HEK293 (cell line): ENCODE results near the gene FUCA1.
"Not testable (repeated sequence)": the region's sequence is repeated elsewhere in the genome, so short reads cannot be mapped to it uniquely, and the experiment has no call there.

Experiments
- CTCF ChIA-PET: fragments of 350-600 bp; formaldehyde crosslinking; extraction: SDS; loops from one replicate; lab custom pipeline; 2021; ENCODE audit warnings: antibody characterized with exemption; lab: Yijun Ruan, JAX
- POLR2A ChIA-PET: fragments of 300-600 bp; formaldehyde crosslinking; extraction: SDS; loops from one replicate; lab custom pipeline; 2020; ENCODE audit warnings: antibody characterized with exemption, inconsistent platforms; lab: Yijun Ruan, JAX
- H3K27ac ChIP-seq: fragments of 200-500 bp; sonication (Bioruptor generic); 2 replicates; pipeline ENCODE4 v1.5.1; 2014; ENCODE audit warnings: low read depth, low read length, control low read depth, inconsistent platforms; ENCODE audit errors: extremely low read depth
- H3K36me3 ChIP-seq, 2 experiments: fragments of 200-500 bp in 1 of 2; sonication (Bioruptor generic) in 1 of 2; 1 replicate in 1 of 2; 2 replicates in 1 of 2; pipeline ENCODE4 v1.5.1; 2014 to 2017; ENCODE audit warnings: inconsistent platforms in 2 of 2, low read length in 2 of 2; ENCODE audit not compliant: control insufficient read depth in 2 of 2, insufficient read depth in 1 of 2
- H3K4me1 ChIP-seq: fragments of 200-500 bp; sonication (Bioruptor generic); 2 replicates; pipeline ENCODE4 v1.5.1; 2014; ENCODE audit warnings: mild to moderate bottlenecking, low read length, inconsistent platforms; ENCODE audit not compliant: control insufficient read depth, insufficient read depth
- H3K4me3 ChIP-seq: 2 replicates; pipeline ENCODE4 v1.5.1; 2011; ENCODE audit warnings: low read depth, mild to moderate bottlenecking, control low read depth, low read length, moderate library complexity
- H3K9me3 ChIP-seq: fragments of 200-500 bp; sonication (Bioruptor generic); 2 replicates; pipeline ENCODE4 v1.5.1; 2014; ENCODE audit warnings: low read depth, low read length, inconsistent platforms; ENCODE audit not compliant: control insufficient read depth, insufficient read depth
- AEBP2 ChIP-seq: fragments of 450-650 bp; formaldehyde crosslinking; IDR thresholded peaks from 2 replicates; pipeline ENCODE4 v1.5.1; 2016; ENCODE audit warnings: missing biosample characterization, missing genetic modification characterization, borderline replicate concordance
- BCL11A ChIP-seq: fragments of 450-650 bp; formaldehyde crosslinking; IDR thresholded peaks from 2 replicates; pipeline ENCODE4 v1.5.1; 2016; ENCODE audit warnings: low read depth, missing biosample characterization, missing genetic modification characterization
- CTCF ChIP-seq: fragments of 450-650 bp; formaldehyde crosslinking; IDR thresholded peaks from 2 replicates; pipeline ENCODE4 v1.5.1; 2016; ENCODE audit warnings: missing biosample characterization, missing genetic modification characterization
- HOXC10 ChIP-seq: sonication (generic); formaldehyde crosslinking; IDR thresholded peaks from 2 replicates; pipeline ENCODE4 v1.8.1; 2023; ENCODE audit warnings: mild to moderate bottlenecking, missing genetic modification reagents
- PRDM1 ChIP-seq: fragments of 450-650 bp; formaldehyde crosslinking; IDR thresholded peaks from 2 replicates; pipeline ENCODE4; 2016; ENCODE audit warnings: missing biosample characterization, missing genetic modification characterization
- YY1 ChIP-seq: fragments of 450-650 bp; formaldehyde crosslinking; IDR thresholded peaks from 2 replicates; pipeline ENCODE4 v1.5.1; 2018; ENCODE audit warnings: missing biosample characterization, missing genetic modification characterization
- ZBTB8A ChIP-seq: fragments of 450-650 bp; formaldehyde crosslinking; IDR thresholded peaks from 2 replicates; pipeline ENCODE4 v1.5.1; 2016; ENCODE audit warnings: missing biosample characterization, missing genetic modification characterization
- ZFP69B ChIP-seq: fragments of 450-650 bp; formaldehyde crosslinking; IDR thresholded peaks from 2 replicates; pipeline ENCODE4 v1.5.1; 2016; ENCODE audit warnings: missing biosample characterization, missing genetic modification characterization
- ZNF148 ChIP-seq: fragments of 450-650 bp; formaldehyde crosslinking; IDR thresholded peaks from 2 replicates; pipeline ENCODE4 v1.5.0; 2017; ENCODE audit warnings: missing biosample characterization, missing genetic modification characterization, borderline replicate concordance
- ZNF561 ChIP-seq: fragments of 450-650 bp; IDR thresholded peaks from 2 replicates; pipeline ENCODE4 v1.5.1; 2018; ENCODE audit warnings: missing biosample characterization, missing genetic modification characterization, borderline replicate concordance
- ZNF600 ChIP-seq: fragments of 450-650 bp; formaldehyde crosslinking; IDR thresholded peaks from 2 replicates; pipeline ENCODE4 v1.5.1; 2016; ENCODE audit warnings: missing biosample characterization, missing genetic modification characterization
- ZNF639 ChIP-seq: fragments of 450-650 bp; formaldehyde crosslinking; IDR thresholded peaks from 2 replicates; pipeline ENCODE4 v1.5.1; 2016; ENCODE audit warnings: missing biosample characterization, missing genetic modification characterization
- ZNF692 ChIP-seq: fragments of 450-650 bp; formaldehyde crosslinking; IDR thresholded peaks from 2 replicates; pipeline ENCODE4 v1.5.1; 2016; ENCODE audit warnings: missing biosample characterization, missing genetic modification characterization
- ZNF792 ChIP-seq: fragments of 450-650 bp; formaldehyde crosslinking; IDR thresholded peaks from 2 replicates; pipeline ENCODE4 v1.5.1; 2016; ENCODE audit warnings: missing biosample characterization, missing genetic modification characterization
- ZSCAN16 ChIP-seq: fragments of 450-650 bp; formaldehyde crosslinking; IDR thresholded peaks from 2 replicates; pipeline ENCODE4 v1.5.1; 2016; ENCODE audit warnings: missing biosample characterization, missing genetic modification characterization

The FUCA1 gene

GRCh38 chr1:23804183-23804835 lies 63.8 kb downstream of the FUCA1 start:
- ChIA-PET CTCF (interaction anchor here (3.9 kb wide), 1 partner anchor 113 kb away, joined by 16 read pairs; no protein-coding TSS in a partner anchor), POLR2A (no interaction called here)
- Histone ChIP-seq H3K4me1 (peaks cover 3% of the 10 kb centered on the region; the same call in 1 of the 2 replicates), H3K9me3 (no peaks in the 10 kb centered on the region), H3K36me3 (peaks cover 0 to 52% of the 10 kb centered on the region in 2 experiments; a peak in 1 of 3 replicates), H3K4me3 (no peak overlapping the region)
- TF ChIP-seq CTCF (tag by site-specific recombination) (peak; percentile 38; the same call in 1 of the 2 replicates), ZNF148 (tag by site-specific recombination) (no peak)
- TF ChIP-seq, all 188 proteins: peak for 1
- no peak overlapping the region for H3K27ac ChIP-seq

- peaks cover 0 to 58% of the 10 kb centered on the region in 2 experiments; a peak in 1 of 3 replicates for H3K36me3 ChIP-seq
- H3K4me1 ChIP-seq, result peaks cover 3% of the 10 kb centered on the region; the same call in 1 of the 2 replicates
- CTCF ChIA-PET, result interaction anchor here (0.7 kb wide), 1 partner anchor 588 kb away, joined by 3 read pairs; no protein-coding TSS in a partner anchor
- POLR2A ChIA-PET, result no interaction called here
- no peak overlapping the region for H3K27ac ChIP-seq
- no peaks in the 10 kb centered on the region for H3K9me3 ChIP-seq
- H3K4me3 ChIP-seq, result no peak overlapping the region
- TF ChIP-seq PRDM1 (tag by site-specific recombination) (no peak), ZNF639 (tag by site-specific recombination) (no peak), BCL11A (tag by site-specific recombination) (no peak), YY1 (no peak), ZNF792 (no peak), ZFP69B (tag by site-specific recombination) (no peak), ZSCAN16 (tag by site-specific recombination) (no peak)
- TF ChIP-seq, all 188 proteins: peak for 0
Observed at GRCh38 chr1:23803674-23804073, 64.4 kb downstream of the FUCA1 start.

GRCh38 chr1:23802809-23803342 lies 65.2 kb downstream of the FUCA1 start:
- H3K9me3 ChIP-seq, H3K27ac ChIP-seq, H3K4me1 ChIP-seq, H3K4me3 ChIP-seq: not testable (repeated sequence)
- CTCF ChIA-PET, result interaction anchor here (0.6 to 5.6 kb wide), 9 partner anchors 8 to 589 kb away, joined by 3 to 52 read pairs (median 4); no protein-coding TSS in a partner anchor
- POLR2A ChIA-PET, result interaction anchor here (4.6 to 5.5 kb wide), 2 partner anchors 12 to 24 kb away, joined by 42 to 47 read pairs; partner anchors contain the start of genes LYPLA2 and PITHD1
- peaks cover 0 to 60% of the 10 kb centered on the region in 2 experiments; a peak in 2 of 3 replicates for H3K36me3 ChIP-seq

- CTCF ChIA-PET, result interaction anchor here (0.6 to 5.6 kb wide), 12 partner anchors 9 to 541 kb away, joined by 3 to 52 read pairs (median 4); no protein-coding TSS in a partner anchor
- H3K36me3 ChIP-seq, result peaks cover 0 to 60% of the 10 kb centered on the region in 2 experiments; a peak in 2 of 3 replicates
- POLR2A ChIA-PET, result interaction anchor here (0.6 to 5.5 kb wide), 6 partner anchors 11 to 241 kb away, joined by 3 to 47 read pairs (median 5); partner anchors contain the start of genes HMGCL, LYPLA2 and PITHD1
- H3K9me3 ChIP-seq, result no peaks in the 10 kb centered on the region
- peaks cover 3% of the 10 kb centered on the region; the same call in 1 of the 2 replicates for H3K4me1 ChIP-seq
- no peak for TF ChIP-seq ZBTB8A (tag by site-specific recombination)
- TF ChIP-seq HOXC10 (CRISPR knock-in tag), result no peak
- no peak for TF ChIP-seq ZNF692 (tag by site-specific recombination)
- TF ChIP-seq AEBP2 (tag by site-specific recombination), result no peak
- 0 out of 2 replicates have a peak, but pooled peaks have one; percentile 27 for TF ChIP-seq ZNF600 (tag by site-specific recombination)
- no peak for TF ChIP-seq ZNF561
- no peak overlapping the region for H3K27ac ChIP-seq
- H3K4me3 ChIP-seq, result no peak overlapping the region
Observed at GRCh38 chr1:23801876-23802275, 66.2 kb downstream of the FUCA1 start.
